Activated CD8-positive, alpha-beta T cell treated with anti-CD3 and anti-CD28 coated beads for 36 hours (primary cell): Measurements from ENCODE around the gene KIAA0319L. TPM values are rescaled to one million over a fixed set of nuclear protein-coding genes. Genes with fewer than 3 reads are reported as not detected.

Experiments used
- ATAC-seq: fragments of 200-7000 bp; cut with Tn5 transposase; one replicate; pipeline ENCODE4 v1.10.0; 2021; ENCODE audit warnings: mild to moderate bottlenecking, moderate library complexity
- CTCF ChIA-PET: fragments of 350-600 bp; sonication (Branson Sonifier 250); formaldehyde crosslinking; loops from one replicate; lab custom pipeline; 2021; ENCODE audit warnings: antibody characterized with exemption; lab: Charles Lee
- POLR2A ChIA-PET: fragments of 350-600 bp; sonication (Branson Sonifier 250); formaldehyde crosslinking; loops from one replicate; lab custom pipeline; 2021; ENCODE audit warnings: antibody characterized with exemption; lab: Charles Lee
- DNase-seq: peaks from one replicate; pipeline ENCODE4 v3.0.0-alpha.2; 2020
- H3K27ac Mint-ChIP-seq: one replicate; pipeline ENCODE4 v1.8.0; 2021; ENCODE audit warnings: mild to moderate bottlenecking, mixed read lengths
- H3K27me3 Mint-ChIP-seq: one replicate; pipeline ENCODE4 v1.8.0; 2021; ENCODE audit warnings: mixed read lengths
- H3K36me3 Mint-ChIP-seq: one replicate; pipeline ENCODE4 v1.8.0; 2021; ENCODE audit warnings: low read depth, mixed read lengths
- H3K4me1 Mint-ChIP-seq: one replicate; pipeline ENCODE4 v1.8.0; 2021; ENCODE audit warnings: low read depth, mixed read lengths
- H3K4me3 Mint-ChIP-seq: one replicate; pipeline ENCODE4 v1.8.0; 2021; ENCODE audit warnings: mild to moderate bottlenecking, moderate library complexity, mixed read lengths
- H3K9me3 Mint-ChIP-seq: one replicate; pipeline ENCODE4 v1.8.0; 2021; ENCODE audit warnings: mixed read lengths
- CTCF ChIP-seq: fragments of 200-600 bp; IDR thresholded peaks from one replicate; pipeline ENCODE4 v1.8.0; 2022; ENCODE audit warnings: antibody characterized with exemption, mild to moderate bottlenecking
- intact Hi-C: fragments of 100-400 bp; cut with micrococcal nuclease; formaldehyde crosslinking; loops from one replicate; pipeline ENCODE4 v1.10.0; 2022
- total RNA-seq, 2 experiments: library from RNA; stranded (reverse); gene quantifications; one replicate each; pipeline ENCODE4 v1.2.3, GENCODE V29; 2021

KIAA0319L gene
- total RNA-seq, 2 experiments from 2014 or later: 22.8 to 30.9 TPM

DNA sequence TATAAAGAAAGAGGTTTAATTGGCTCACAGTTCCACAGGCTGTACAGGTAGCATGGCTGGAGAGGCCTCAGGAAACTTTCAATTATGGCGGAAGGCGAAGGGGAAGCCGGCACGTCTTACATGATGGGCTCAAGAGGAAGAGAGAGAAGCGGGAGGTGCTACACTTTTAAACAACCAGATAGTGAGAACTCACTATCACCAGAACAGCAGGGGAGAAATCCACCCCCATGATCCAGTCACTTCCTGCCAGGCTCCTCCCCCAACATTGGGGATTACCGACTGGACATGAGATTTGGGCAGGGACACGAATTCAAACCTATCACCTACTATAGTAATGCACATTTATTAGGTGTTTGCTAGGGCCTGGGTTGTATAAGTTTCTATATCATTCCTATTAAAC lies 170.9 kb downstream of the KIAA0319L start:
- peaks cover 4% of the 10 kb centered on the region for H3K36me3 Mint-ChIP-seq
- H3K4me1 Mint-ChIP-seq: no peaks in the 10 kb centered on the region
- POLR2A ChIA-PET: no interaction called here
- no peaks in the 10 kb centered on the region for H3K27me3 Mint-ChIP-seq
- intact Hi-C loops: no loop called here
- CTCF ChIA-PET: no interaction called here
- H3K9me3 Mint-ChIP-seq: no peaks in the 10 kb centered on the region
- DNase-seq: no peak
- ATAC-seq: no peak
- TF ChIP-seq CTCF: no peak
- no peak overlapping the region for H3K4me3 Mint-ChIP-seq
- H3K27ac Mint-ChIP-seq: peak overlapping the region; percentile 69

Other genes with a start within 250 kb of the KIAA0319L start
- 10 to 100 TPM; 17.3 to 17.5 TPM for gene NCDN, start 396 bp upstream of the KIAA0319L start, total RNA-seq
- under 1 TPM; 0.56 to 0.58 TPM for gene TFAP2E, start 15.9 kb upstream of the KIAA0319L start, total RNA-seq
- gene PSMB2, start 84.1 kb upstream of the KIAA0319L start, total RNA-seq: 10 to 100 TPM; 92.9 to 94.2 TPM
- gene C1orf216, start 161.5 kb upstream of the KIAA0319L start, total RNA-seq: 10 to 100 TPM; 10.4 to 11.0 TPM
- 10 to 100 TPM; 50.8 to 52.5 TPM for gene CLSPN, start 212.6 kb upstream of the KIAA0319L start, total RNA-seq